GM23248 (cell line): Measurements from ENCODE around the gene SEC22A.

Experiments
- EZH2 ChIP-seq: fragments of 200-600 bp; sonication (generic); IDR thresholded peaks from 2 replicates; pipeline ENCODE4 v1.6.1; 2018; ENCODE audit warnings: antibody characterized with exemption, mild to moderate bottlenecking; ENCODE audit not compliant: insufficient read depth, poor library complexity, severe bottlenecking
- EZH2phosphoT487 ChIP-seq: fragments of 200-600 bp; sonication (generic); IDR thresholded peaks from 2 replicates; pipeline ENCODE4 v1.6.1; 2018; ENCODE audit warnings: antibody characterized with exemption, moderate library complexity, mild to moderate bottlenecking, low read depth; ENCODE audit not compliant: insufficient read depth

- TF ChIP-seq EZH2phosphoT487 (no peak), EZH2 (no peak)
These were observed 57.2 kb downstream of the SEC22A start for GRCh38 chr3:123258811-123259420.
